Kidney epithelial cell (primary cell): Measurements from ENCODE around the gene UBAC2. TPM values are rescaled to one million over a fixed set of nuclear protein-coding genes. Genes with fewer than 3 reads are reported as not detected.

ENCODE experiments used
- DNase-seq: peaks from one replicate; pipeline ENCODE4 v3.0.0-alpha.2; 2010; ENCODE audit warnings: low read depth
- H3K27me3 ChIP-seq: 2 replicates; pipeline ENCODE4 v1.6.0; 2011; ENCODE audit warnings: low read length; ENCODE audit not compliant: control insufficient read depth, insufficient read depth
- H3K36me3 ChIP-seq: 2 replicates; pipeline ENCODE4 v1.5.1; 2011; ENCODE audit warnings: low read length; ENCODE audit not compliant: control insufficient read depth, insufficient read depth
- H3K4me3 ChIP-seq: 2 replicates; pipeline ENCODE4 v1.5.1; 2011; ENCODE audit warnings: low read depth, mild to moderate bottlenecking, control low read depth, low read length
- total RNA-seq: library from RNA; depleted of rRNA; stranded (reverse); fragments of >200 nt; gene quantifications from 2 replicates; pipeline ENCODE4 v1.2.3, GENCODE V29; 2015
- TF ChIP-seq, protein P1 (sequence below): IDR thresholded peaks from 2 replicates; pipeline ENCODE4 v1.5.1; 2011; ENCODE audit warnings: mild to moderate bottlenecking, moderate library complexity, low read length, control low read depth, inconsistent platforms; ENCODE audit not compliant: insufficient read depth, poor library complexity, severe bottlenecking

UBAC2 gene
- total RNA-seq, 1 donor from 2014 or later: 83.6 TPM

DNA sequence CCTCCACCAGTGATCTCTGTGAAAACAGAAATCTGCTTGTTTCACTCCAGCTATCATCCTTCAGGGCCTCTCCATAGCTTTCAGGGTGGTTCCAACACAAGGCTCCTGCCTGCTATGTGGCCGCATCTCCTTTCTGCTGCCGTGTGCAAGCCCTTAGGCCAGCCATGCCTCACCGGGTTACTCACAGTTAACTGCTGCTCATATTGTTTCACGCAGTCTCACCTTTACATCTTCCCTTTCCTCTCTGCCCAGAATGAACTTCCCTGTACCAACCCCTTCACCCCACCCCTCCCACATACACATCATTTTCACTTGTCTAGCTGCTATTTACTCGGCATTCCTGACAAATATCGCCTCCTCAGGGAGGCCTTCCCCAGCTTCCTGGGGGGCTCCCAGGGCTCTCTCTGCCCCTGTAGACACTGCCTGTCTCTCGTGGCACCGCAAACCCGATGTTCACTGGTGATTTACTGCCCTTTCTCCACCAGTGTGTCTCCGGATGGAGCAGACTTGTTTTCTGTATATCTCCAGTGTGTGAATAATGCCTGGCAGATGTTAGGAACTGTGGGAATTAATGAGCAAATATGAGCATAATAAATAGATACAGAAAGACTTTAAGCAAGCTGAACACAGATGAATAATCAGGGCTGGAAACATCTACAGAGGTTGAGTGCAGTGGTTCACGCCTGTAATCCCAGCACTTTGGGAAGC is 145.8 kb downstream of the UBAC2 start:
- DNase-seq: no peak
- TF ChIP-seq, protein P1, sequence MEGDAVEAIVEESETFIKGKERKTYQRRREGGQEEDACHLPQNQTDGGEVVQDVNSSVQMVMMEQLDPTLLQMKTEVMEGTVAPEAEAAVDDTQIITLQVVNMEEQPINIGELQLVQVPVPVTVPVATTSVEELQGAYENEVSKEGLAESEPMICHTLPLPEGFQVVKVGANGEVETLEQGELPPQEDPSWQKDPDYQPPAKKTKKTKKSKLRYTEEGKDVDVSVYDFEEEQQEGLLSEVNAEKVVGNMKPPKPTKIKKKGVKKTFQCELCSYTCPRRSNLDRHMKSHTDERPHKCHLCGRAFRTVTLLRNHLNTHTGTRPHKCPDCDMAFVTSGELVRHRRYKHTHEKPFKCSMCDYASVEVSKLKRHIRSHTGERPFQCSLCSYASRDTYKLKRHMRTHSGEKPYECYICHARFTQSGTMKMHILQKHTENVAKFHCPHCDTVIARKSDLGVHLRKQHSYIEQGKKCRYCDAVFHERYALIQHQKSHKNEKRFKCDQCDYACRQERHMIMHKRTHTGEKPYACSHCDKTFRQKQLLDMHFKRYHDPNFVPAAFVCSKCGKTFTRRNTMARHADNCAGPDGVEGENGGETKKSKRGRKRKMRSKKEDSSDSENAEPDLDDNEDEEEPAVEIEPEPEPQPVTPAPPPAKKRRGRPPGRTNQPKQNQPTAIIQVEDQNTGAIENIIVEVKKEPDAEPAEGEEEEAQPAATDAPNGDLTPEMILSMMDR: no peak
- H3K4me3 ChIP-seq: no peak overlapping the region
- H3K36me3 ChIP-seq: peaks cover 1% of the 10 kb centered on the region
- no peaks in the 10 kb centered on the region for H3K27me3 ChIP-seq

DNA sequence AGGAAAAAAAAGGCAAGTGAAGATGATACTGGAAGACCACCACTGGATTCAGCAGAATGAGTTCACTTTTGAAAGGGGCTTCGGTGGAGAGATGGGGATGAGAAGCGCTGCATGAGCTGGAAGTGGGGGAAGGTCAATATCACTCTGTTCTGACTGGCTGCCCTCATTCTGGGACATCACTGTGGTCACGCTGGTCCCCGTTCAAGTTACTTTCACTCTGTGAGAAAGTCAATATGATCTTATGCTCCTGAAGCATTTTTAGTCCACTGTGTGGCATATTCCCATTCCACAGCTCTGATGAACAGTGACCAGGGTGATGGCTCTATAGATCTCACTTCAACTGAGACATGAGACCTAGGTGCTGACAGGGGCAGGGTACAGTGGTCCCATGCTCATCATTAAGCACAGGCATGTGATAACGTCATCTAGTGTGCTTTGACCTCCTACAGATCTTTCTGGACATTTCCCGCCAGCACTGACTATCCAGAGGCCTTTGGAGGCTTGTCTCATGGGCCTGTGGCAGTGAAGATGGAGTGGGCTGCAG is 146.8 kb downstream of the UBAC2 start:
- TF ChIP-seq, protein P1: no peak
- no peaks in the 10 kb centered on the region for H3K27me3 ChIP-seq
- no peak overlapping the region for H3K4me3 ChIP-seq
- peaks cover 1% of the 10 kb centered on the region for H3K36me3 ChIP-seq
- no peak for DNase-seq

DNA sequence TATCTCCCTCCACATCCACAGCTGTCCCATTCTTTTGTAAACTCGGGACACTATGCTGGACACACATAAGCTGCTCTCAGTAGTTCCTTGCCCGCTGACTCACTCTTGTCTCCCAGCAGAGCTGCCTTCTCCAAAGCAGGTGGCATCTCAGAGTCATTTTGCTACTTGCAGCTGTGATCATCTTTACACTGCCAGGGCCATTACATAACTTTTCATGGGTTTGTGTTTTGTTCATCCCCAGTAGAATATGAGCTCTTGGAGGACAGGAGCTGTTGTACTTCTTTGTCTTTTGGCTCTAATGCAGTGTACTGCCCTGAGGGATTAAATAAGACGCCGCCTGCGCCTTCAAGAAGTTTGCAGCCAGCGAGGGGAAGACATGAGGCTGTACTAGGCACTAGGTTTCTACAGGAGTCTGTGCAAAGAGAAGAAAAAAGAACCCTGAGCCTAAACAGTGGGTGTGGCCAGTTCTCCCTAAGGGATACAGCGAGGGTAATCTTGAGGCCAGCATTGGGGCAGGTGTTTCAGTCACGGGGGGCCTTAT is 147.3 kb downstream of the UBAC2 start:
- H3K36me3 ChIP-seq: no peaks in the 10 kb centered on the region
- no peaks in the 10 kb centered on the region for H3K27me3 ChIP-seq
- no peak overlapping the region for H3K4me3 ChIP-seq
- TF ChIP-seq, protein P1: no peak
- no peak for DNase-seq

DNA sequence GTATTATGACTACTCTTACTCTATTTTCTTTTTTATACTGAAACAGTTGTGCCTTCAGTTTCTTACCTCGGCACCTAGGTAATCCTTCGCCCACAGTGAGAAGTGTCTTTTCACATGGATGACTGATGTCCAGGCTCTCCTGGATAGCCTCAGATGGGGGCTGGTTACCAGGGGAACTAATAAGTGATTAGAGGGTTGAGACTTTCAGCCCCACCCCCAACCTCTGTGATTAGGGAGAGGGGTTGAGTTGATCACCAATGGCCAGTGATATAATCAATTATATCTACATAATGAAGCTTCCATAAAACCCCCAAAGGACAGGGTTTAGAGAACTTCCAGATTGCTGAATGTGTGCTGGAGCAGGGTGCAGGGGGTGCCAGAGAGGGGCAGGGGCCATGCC is 149.5 kb downstream of the UBAC2 start:
- TF ChIP-seq, protein P1: no peak
- H3K4me3 ChIP-seq: no peak overlapping the region
- DNase-seq: no peak
- no peaks in the 10 kb centered on the region for H3K36me3 ChIP-seq
- H3K27me3 ChIP-seq: no peaks in the 10 kb centered on the region

DNA sequence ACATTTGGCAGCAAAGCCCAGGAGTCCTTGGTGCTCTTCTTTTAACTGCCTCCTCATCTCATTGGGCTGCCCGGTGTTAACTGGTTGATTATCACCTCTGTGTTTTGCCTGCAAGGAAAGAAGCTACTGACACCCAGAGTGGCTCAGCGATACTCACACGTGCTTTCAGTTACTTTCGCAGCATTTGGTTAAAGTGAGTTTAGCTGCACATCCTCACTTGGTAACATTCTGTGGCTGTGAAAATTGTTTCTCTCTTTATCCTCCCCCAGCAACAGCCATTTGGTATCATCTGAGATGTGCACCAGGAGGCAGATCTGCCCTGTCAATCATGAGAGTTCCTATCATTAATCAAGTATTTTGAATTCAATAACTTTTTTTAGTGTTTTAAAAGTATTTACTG is 151.1 kb downstream of the UBAC2 start:
- no peak for DNase-seq
- Histone ChIP-seq H3K36me3 (no peaks in the 10 kb centered on the region), H3K27me3 (no peaks in the 10 kb centered on the region), H3K4me3 (no peak overlapping the region)
- TF ChIP-seq, protein P1: no peak
